Measurements from ENCODE around the gene JADE1.

The JADE1 gene

DNA sequence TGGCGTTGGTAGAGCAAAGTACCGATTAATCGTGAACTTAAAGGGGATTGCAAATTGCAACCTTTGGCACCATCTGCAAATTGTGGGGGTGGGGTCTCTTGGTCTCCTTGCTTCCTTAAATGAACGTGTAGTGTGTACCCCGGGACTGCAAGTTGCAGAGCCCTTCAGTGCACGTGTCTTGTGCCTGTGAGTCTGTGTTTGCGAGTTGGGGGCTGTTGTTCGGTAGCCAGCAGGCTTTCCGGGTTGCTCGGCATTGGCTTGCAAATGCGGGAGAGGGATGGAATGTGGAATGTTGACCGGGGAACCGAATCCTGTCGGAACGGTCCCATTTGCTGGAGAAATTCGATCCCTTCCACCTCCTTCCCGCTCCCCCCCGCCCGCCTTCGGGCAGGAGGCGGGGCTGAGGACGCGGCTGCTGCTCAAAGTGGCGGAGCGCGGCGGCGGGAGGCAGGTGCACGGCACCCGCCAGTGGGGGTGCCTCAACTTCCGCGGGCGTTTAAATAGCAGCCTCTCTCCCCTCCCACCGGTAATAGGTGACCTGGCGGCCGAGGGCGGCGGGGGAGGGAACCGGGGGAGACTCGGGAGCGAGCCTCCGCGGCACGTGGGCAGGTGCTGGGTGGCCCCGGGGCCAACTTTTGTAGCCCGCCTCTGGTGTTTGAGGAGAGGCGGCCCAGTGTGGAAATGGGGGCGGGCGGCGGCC is 1.5 kb downstream of the JADE1 start:
- peak; percentile 86 for DNase-seq (ENCODE audit: low spot score)

DNA sequence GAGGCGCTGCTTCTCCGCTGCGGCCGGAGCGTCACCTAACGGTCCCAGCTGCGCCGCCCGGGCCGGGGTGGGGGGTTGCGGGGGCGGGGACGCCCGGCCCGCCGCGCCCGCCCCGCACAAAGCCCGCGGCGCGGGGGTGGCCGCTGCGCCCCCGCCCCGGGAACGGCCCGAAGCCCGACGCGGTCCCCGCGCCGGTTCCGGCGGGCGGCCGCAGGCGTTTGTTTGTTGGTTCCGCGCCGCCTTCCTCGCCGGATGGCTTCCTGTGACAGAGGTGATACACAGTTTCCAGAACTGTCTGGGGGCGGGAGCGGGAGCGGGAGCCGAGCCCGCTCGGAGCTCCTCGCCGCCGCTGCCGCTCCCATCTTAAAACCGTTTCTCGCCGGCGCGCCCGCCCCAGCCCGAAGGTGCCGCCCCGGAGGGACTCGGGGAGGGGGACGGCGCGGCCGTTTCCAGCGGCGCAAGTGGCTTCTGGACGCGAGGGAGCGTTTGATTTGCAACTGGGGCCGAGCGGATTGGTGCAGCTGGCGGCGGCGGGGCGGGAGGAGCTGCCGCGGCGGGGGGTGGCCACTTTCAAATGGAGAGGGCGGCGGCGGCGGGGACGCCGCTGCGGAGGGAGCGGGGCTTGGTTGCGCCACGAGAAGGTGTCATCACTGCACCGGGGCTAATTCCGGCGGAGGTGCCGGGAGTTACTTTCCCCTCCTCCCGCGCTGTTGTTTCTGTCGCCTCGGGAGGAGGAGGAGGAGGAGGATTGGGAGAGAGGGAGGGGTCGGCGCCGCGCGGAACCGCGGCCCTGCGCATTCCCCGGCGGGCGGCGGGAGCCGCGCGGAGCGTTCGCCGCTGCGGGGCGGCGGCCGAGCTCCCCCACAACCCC is 2.3 kb downstream of the JADE1 start:
- DNase-seq (ENCODE audit: low spot score): peak; percentile 85

DNA sequence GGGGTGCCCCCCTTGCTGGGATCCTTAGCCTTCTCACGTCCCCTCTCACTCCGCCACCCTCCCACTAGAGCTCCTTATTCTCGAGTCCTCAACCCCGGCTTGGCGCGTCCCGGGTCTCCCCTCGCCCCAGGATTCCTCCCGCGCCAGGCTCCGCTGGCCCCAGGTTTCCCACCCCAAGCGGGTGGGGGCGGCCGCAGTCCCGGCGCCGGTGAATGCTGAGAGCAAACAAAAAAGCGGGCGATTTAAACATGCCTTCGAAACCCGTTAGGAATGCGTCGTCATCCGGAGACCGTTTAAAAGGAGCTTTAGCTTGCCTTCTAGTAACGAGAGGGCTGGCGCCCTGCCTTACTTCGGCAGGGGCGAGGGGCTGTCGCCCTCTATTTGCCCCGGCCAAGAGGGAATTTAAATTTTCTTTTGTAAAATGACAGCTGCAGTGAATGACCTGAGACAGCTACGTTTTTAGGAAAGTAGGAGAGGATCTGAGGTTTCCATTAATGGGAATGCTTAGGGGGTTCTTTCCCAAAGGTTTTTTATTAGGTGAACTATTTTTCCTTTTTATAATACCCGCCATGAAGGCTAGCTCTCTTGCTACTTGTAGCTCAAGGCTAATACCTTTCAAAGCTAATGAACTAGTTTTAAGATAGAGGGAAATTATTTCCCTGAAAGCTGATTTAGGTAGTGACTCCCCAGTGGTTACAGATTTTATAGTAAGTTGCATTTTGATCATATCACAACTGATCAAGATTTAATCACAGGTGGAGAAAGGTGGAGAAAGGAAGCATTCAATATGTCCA is 3.1 kb downstream of the JADE1 start:
- peak; percentile 12 for DNase-seq (ENCODE audit: low spot score)

DNA sequence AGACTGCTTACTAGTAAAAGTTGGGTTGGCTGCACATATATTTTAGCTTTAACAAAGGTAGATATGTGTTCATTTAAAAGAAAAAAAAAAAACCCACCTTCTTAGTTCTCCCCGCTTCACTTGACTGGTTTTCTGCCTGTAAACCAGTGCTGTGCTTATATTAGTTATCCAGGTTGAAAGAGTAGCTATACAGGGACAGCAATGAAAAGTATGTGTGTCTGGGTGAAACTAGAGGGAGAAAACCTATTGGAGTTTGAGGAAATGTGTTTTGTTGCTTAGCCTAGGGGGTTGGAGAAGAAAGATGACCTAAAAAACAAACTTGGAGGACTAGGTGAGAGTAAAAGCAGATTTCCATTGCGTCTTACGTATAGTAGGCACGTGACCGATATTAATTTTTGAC is 4.5 kb downstream of the JADE1 start:
- DNase-seq (ENCODE audit: low spot score): no peak

DNA sequence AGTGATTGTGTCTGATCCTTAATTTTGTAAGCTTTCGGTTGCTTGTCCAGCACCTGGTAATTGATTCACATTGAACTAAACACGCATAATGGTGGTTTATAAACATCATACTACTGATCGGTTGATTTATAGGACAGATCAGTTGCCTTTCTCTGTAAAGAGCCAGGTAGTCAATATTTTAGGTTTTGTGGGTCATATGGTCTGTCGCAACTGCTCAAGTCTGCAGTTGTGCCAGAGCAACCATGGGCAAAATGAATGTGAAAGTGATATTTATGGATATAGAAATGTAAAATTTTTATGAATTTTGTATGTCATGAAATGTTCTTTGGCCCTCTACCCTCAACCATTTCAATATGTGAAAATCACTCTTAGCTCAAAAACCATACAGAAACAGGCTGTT is 8.9 kb downstream of the JADE1 start:
- DNase-seq (ENCODE audit: low spot score): no peak

DNA sequence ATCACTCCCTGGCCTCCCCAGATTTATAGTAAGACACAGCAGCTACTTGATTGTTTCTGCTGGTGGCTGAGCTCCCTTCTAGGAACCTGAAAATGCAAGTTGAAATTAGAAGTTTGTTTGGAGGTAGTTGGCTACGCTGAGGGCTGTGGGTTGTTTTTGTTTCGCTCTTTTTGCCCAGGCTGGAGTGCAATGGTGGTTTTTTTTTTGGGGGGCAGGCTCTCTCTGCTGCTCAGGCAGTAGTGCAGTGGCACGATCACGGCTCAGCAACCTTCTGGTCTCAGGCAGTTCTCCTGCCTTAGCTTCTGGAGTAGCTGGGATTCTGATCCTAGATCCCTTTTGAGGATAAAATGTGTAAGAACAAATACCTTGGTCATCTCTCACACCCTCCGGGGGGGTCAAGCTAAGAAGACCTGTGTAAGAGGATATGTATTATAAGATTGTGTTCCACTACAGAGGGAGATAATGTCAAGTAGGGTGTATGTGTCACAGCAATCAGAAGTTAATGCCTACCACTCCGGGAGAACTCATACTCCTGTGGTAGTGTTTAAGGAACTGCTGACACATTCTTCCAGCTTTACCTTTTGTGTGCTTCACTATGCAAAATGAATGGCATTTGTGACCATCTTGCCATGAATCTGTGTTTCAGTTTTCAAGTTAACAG is 9.7 kb downstream of the JADE1 start:
- DNase-seq (ENCODE audit: low spot score): no peak

DNA sequence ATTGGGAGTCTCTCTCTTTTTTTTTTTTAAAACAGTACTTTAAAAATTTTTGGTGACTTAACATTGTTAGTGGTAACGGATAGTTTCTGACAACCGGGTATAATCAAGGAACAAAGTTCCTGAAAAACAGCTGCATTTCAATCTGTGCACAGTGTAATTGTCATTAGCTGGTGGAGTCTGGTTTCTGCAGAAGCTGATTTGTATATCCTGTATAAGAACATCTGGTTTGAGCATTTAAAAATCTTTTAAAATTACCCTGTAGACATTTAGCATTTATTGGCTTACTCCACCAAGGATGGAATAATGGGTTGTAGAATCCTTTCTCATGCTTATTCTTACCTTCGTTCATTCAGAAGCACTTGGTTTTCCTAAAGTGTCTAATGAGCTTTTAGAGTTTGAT is 11.2 kb downstream of the JADE1 start:
- no peak for DNase-seq (ENCODE audit: low spot score)

DNA sequence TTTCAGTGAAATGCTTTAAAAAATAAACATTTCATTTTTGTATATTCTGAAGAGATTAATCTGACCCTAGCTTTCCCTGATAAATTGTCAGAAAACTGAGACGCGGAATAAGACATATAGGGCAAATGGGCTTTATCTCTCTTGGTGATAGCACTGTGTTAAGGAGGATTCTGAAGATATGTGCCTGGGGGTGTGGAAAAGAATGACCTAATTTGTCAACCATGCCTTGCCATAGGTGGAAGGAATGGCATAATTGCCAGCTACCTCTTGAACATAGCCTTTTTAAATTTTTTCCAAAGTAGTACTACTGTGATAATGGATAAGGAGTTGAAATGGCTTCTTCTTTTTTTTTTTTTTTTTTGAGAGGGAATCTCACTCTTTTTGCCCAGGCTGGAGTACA is 11.7 kb downstream of the JADE1 start:
- DNase-seq (ENCODE audit: low spot score): no peak

DNA sequence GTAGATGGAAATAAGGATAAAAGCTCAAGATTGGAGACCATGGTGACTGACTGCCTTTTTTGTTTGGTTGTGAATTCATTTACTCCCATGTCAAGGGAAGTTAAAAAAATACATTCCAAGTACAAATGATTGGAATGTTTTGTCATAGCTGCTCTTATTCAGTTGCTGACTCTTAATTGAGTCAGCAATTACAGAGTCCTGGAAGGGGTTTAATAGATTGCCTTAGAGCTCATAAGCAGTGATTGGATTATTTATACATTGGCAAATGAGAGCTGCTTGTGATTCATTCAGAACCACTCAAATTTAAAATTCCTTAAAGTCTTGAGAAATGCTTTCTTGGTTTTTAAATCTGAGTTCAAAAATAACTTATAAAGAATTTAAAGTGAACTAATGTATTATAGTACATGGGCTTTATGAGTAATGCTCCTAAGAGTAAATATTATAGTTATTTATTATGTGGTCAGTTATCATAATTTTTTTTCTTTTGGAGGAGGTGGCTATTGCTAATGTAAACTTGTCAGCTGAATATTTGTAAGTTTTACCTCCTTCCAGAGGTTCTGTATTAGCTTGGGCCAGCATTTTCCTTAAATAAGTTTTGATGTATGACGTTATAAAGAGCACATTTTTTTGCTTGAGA is 13.6 kb downstream of the JADE1 start:
- no peak for DNase-seq (ENCODE audit: low spot score)

DNA sequence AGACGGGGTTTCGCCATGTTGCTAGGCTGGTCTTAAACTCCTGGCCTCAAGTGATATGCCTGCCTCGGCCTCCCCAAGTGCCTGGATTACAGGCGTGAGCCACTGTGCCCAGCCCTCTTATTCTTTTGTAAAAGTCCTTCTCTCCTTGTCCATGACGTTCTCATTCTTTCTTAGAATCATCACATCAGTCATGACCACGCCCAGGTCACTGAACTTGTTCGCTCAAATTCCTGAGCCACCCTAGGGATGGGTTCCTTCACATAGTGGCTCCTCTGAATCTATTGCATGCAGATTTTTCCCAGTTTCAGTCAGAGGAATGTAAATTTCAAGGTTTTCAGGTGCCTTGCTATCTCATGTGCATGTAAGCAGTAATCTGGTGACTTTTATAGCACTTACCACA is 15.7 kb downstream of the JADE1 start:
- no peak for DNase-seq (ENCODE audit: low spot score)

DNA sequence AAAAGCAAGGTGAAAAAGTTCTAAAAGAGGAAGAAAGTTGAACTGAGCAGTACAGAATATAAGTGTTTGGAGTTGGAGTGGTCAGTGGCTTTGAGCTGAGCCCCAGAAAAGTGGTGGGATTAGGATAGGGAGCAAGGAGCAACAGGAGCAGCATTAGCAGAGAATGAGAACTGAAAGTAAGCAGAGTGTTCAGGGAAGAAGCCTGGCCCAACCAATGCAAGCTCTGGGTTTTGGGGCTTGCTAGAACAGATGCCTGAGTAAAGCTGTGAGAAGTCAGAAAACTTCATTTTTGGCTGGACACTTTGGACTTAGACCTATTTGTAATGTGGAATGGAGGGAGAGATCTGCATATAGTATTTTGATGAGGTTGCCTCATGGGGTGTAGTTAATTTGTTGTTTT is 17.8 kb downstream of the JADE1 start:
- DNase-seq (ENCODE audit: low spot score): no peak

DNA sequence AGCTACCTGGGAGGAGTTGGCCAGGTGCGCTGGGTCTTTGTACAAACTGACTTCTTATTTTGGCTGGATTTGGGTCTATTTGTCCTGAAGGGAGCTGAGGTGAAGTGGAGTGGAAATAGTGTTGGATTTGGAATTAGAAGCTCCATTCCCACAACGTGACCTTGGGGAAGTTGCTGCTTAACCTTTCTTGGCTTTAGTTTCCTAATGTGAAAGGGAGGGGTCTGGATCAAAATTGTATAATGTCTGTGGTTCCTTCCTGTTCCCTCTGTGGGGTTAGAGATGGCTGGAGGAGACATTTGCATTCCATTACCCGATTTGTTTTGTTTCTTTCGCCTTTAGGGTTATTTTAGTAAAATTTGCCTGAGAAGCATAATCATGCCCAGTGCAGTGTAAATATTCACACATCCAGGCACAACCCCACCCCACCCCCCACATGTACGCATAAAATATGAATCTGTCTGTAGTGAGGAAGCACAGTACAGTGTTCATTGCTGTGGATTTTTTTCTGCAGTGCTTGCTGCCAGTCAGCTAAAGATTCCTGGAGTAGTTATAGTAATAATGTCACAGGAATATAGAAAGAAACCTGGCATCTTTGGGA is 21.5 kb downstream of the JADE1 start:
- peak; percentile 72 for DNase-seq (ENCODE audit: low spot score)

DNA sequence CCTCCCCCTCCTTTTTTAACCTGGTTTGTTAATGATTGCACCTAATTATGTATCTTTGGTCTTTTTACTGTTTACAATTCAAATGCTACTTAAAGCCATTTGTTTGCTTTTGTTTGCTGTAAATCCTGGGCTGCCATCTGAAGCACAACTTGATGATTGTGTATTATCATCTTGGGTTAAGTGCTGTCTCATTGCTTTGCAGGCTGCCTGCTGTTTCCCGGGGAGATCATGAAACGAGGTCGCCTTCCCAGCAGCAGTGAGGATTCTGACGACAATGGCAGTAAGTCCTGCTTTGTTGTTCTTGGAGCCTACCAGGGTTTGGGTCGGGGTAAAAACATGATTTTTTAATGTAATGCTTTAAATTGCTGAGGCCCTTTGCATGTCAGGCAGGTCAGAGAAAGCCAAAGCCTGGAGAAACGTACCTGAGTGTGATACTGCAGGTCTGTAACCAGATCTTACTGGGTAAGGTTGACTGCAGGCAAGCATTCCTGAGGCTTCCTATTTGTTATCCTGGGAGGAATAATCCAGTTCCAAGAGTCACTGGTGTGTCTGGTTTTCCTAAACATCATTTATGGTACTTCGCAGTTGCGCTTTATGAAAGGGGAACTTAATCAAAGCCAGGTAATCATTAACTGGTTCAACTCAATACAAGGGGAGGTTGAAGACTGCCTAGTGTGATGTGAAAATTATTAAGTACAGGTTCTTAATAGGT is 22.2 kb downstream of the JADE1 start:
- DNase-seq (ENCODE audit: low spot score): no peak

DNA sequence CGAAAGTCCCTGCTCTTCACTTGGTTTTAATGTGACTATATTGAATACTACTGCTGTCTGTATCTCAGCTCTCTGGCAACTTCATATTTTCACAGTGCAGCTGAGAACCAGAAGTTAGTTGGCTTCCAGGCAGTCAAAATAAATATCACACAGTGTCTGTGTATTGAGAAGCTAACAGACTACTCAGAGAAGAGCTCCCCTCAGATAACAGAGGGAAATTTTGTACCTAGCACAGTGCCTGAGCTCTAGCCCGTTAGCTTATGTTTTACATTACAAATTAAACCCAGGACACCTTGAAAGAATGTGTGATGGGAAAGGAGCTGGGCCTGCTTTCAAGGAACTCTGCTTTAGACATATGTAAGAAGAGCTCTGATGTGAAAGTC is 22.7 kb downstream of the JADE1 start:
- DNase-seq (ENCODE audit: low spot score): no peak

DNA sequence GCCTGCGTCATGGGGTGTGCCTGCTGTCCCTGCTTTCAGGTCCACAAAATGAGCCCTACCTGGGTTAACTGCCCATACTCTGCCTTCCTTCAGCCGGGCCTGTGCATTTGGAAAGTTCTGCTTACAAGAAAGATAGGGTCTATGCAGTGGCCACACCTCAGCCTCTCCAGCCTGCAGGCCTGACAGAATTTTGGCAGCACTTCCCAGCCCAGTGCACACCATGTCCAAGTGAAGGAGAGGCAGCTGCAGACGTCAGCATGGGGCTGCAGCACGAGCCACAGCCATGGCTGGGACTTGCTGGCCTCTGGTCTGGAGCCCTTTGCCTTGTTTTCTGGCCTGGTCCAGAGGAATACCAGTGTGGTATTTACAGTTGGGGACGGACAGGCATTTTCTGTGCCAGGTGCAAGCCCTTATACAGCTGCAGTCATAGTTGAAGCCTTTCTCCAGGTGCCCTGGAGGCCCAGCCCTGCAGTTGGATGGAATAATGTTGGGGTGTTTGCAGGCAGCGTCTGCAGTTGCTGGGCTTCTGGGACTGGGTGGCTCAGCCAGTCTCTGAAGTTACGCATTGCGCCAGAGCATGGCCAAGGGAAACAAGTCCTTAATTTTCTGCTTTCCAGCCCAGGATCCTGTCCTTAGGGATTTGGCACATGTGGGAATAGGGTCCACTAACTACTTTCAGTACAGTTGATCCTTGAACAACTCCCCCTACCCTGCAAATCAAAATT is 26.2 kb downstream of the JADE1 start:
- no peak for DNase-seq (ENCODE audit: low spot score)

DNA sequence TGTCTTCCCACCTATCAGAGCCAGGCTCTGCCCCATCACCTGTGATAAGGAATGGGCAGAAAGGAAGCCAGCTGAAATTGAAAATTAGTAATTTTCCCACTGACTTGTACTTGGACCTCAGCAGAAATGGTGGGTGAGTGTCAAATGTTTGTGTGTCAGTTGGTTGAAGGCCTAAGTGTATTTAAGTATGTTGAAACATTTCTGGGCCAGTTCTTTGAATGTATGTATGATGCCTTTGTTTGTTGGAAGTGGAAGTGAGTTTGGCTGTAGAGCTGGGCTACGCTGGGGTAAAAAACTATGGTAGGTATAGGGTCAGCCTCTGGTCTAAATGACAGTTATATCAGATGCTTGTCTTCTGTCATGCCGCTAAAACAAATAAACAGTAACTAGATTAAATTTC is 27.7 kb downstream of the JADE1 start:
- DNase-seq (ENCODE audit: low spot score): no peak

DNA sequence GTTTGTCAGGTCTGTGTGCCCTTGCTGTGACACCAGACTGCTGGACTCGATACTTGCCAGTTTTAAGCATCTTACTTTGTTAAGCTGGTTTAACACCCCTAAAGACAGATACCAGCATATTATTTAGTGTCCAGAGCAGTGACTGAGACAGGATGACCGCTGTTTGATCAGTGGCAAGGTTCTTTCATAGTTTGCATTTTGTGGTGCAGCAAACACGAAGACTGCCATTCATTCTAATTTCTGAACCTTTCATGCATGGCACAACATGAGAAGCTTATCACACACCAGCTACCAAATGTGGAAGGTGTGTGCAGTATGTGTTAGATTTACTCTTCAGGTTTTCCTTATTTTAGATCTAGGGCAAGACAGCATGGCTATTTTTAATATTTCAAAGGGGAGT is 28.2 kb downstream of the JADE1 start:
- no peak for DNase-seq (ENCODE audit: low spot score)

DNA sequence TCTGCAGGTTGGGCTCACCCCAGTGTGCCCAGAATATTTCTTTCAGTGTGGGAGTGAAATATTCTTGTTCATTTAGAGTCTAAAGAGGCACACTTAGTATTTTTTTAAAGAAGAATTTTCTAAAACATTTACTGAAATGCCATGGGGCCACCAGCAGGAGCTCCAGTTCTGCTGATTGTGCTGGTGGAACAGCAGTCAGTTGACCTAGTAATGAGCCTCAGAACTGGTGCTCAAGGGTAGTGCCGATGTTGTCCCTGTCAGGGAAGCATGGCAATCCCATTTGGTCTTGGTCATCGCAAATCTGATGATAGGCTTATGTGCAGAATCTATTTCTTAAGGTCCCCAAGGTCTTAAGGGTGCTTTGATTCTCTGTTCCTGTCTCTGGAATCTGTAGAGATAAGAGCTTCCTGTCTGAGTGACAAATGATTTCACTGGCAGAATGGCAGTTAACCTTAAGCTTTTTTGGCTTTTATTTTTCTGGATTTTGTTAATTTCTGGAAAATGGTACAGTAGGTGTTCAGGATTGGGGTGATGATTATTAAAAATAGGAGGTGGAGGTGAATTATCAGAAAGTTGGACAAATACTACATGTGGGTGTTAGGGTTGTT is 31.3 kb downstream of the JADE1 start:
- DNase-seq (ENCODE audit: low spot score): no peak

DNA sequence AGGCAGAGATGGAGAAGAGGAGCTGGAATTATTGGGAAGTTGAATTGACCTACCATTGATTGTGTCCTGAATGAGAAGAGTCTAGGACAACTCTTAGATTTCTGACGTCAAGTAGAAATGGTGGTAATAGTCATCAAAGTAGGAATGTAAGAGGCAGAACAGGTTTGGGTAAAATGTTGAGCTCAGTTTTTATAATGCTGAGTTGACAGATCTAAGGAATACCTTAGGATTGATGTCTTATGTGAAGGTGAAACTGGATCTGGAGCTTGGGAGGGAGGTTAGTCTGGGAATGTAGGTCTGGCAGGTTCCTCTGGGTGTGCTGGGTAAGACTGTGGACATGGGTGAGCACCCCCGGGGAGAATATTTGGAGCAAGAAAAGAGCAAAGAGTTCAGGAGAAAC is 31.9 kb downstream of the JADE1 start:
- no peak for DNase-seq (ENCODE audit: low spot score)

DNA sequence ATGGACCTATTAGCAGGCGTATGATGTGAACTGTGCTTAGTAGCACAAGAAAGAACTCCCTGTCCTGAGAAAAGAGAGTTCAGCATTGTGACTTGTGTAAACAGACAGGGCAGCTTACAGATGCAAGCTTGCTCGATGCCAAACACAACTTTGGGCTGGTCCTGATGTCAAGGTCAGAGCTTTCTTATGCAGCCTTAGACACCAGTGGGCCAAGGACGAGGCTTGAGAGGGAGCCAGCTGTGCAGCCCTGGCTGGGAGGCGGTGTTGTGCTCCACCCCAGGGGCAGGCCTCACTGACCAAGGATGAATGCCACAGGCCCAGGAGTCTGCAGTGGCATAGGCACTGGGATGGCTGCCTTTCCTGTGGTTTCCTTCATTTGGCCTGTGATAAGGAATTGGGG is 35.4 kb downstream of the JADE1 start:
- DNase-seq (ENCODE audit: low spot score): no peak

Data from germinal center (tissue), 1 donor.